ELR (cell line): Measurements from ENCODE around the gene TSC2.
"Not testable (repeated sequence)": the region's sequence is repeated elsewhere in the genome, so short reads cannot be mapped to it uniquely, and the experiment has no call there.

ENCODE experiments used
- DNase-seq: peaks from one replicate; pipeline ENCODE4 v3.0.0-alpha.2; 2015; ENCODE audit warnings: low read depth

The TSC2 gene

DNA sequence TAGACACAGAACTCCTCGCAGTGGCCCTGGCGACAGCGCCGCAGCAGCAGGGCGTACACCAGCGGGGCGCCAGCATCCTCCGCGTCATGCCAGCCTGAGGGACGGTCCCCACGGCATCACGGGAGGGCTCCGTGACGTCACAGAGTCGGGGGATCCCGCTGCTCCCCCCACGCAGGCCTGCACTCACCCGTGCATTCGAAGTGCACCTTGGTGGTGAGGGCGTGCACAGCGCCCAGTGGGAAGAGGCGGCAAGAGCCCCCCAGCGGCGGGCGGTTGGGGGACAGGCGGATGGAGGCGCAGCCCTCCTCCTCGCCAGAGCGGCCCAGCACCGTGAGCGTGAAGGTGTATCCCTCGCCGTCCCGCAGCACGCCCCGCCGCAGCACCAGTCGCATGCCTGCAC lies 58.4 kb downstream of the TSC2 start:
- not testable (repeated sequence) for DNase-seq

DNA sequence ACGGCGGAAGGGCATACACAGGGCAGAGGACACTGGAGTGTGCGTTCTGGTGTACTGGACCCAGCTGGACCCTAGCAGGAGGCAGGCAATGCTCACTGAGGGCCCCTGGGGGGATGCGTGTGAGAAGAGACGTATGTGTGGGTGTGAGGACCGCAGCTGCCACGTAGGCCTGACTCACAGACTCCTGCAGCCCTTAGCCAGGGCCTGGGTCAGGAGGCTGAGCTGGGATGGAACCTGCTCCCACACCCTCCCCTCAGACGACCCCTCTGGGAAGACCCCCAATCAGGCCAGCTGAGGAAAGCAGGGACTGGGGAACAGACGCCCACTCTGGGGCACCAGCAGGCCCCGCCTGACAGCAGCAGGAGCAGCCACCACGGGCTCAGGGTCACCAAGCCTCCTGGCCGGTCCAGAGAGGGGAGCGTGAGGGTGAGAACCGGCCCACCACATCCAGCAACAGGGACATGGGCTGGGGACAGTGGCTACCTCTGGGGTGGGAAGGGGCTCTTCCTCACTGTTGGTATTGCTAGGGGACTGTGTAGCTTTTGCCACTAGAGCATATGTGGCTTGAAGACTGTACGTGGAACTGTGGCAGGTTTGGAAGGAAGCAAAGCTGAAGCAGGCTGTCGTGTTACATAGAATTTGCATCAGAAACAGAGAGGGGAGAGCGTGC lies 59.5 kb downstream of the TSC2 start:
- peak; percentile 94 for DNase-seq

DNA sequence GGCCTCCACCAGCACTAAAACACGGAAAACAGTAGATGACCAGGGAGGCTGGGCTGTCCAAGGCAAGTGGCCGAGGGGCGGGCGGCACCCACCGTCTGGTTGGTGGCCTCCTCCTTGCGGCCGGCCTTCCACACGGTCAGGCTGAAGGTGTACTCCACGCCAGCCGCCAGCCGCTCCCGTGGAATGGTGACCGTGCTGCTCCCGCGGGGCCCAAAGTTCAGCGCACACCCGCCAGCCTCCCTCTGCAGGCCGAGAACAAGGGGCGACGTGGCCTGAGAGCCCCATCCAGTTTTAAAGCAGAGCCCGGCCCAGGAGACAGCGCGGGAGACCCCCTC lies 60.0 kb downstream of the TSC2 start:
- DNase-seq, result not testable (repeated sequence)

DNA sequence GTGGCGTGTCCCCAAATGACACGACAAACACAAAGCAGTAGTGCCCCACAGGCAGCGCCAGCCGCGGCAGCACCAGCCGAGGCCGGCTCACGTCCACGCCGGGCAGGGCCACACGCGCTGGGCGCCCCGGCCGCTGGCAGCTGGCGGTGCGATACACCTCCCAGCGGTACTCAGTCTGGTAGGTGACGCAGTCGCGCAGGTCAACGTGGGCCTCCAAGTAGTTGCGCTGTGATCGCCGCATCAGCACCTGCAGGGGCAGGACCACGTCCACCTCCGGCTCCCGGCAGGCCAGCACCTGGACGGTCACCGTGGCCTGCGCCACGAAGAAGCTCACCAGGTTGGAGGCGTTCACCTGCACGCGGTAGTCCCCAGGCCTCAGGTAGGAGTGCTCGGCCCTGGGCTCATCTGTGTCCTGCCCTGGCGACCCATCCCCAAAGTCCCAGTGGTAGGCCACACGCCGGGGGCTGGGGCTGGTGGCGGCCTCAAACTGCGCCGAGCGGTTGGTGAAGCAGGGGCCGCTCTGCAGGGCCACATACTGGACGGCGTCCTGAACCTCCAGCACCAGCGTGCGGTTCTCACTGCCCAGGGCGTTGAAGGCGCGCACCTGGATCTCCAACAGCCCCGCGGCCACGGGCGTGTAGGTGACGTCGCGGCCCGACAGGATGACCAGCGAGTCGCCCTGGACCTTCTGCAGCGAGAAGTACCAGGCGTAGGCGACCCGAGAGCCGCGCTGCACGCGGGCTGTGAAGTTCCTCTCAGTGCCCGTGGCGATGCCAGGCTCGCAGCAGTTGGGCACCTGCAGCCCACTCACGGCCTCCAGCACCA lies 60.9 kb downstream of the TSC2 start:
- DNase-seq, result not testable (repeated sequence)

DNA sequence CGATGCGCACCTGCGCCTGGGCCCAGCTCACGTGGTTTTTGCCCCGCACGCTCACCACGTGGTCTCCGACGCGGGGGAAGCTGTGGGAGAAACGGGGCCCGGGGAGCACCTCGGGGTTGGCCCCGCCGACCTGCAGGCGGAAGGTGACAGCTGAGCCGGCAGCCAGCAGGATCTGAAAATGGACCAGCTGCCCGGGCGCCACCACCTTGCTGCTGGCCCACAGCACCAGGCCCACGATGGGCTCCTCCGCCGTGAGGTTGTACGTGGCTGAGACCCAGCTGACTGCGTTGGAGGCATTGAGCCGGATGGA lies 61.4 kb downstream of the TSC2 start:
- not testable (repeated sequence) for DNase-seq

DNA sequence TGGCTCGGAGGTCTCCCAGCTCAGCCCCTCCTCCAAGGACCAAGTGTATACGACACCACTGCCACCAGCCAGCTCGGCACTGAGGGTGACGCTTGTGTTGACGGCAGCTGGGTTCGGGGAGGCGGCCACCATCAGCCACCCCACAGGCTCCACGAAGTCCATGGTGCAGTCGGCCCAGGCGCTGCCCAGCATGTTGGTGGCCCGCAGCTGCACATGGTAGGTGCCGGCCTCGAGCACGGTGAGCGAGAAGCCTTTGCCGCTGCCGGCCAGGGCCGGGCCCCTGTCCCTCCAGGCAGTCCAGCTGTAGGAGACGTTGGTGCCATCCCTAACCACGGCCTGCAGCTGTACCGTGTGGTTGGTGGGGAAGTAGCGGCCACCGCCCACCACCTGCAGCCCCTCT lies 62.1 kb downstream of the TSC2 start:
- DNase-seq, result not testable (repeated sequence)

DNA sequence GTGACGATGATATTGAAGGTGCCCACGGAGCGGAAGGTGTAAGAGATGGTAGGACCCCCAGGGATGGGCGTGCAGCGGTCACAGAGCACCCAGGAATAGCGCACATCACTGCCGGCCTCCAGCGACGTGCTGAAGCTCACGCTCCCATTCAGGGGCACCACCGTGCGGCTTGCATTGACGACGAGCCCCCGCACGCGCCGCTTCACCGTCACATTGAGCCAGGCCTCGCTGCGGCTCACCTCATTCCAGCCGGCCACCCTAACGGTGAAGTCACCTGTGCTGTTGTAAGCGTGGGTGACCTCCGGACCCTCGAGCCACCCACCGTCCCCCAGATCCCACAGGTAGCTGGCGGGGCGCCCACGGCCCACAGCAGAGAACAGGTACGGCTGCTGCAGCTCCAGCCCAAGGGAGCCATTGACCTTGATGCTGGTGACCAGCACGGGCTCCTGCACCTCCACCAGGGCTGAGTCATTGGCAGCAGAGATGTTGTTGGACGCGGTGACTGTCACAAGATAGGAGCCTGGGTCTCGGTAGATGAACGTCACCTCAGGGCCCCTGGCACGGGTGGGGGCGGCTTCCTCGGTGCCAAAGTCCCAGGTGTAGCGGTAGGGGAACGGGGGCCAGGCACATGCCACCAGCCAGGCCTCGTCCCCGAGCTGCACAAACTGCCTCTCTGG lies 62.7 kb downstream of the TSC2 start:
- not testable (repeated sequence) for DNase-seq

DNA sequence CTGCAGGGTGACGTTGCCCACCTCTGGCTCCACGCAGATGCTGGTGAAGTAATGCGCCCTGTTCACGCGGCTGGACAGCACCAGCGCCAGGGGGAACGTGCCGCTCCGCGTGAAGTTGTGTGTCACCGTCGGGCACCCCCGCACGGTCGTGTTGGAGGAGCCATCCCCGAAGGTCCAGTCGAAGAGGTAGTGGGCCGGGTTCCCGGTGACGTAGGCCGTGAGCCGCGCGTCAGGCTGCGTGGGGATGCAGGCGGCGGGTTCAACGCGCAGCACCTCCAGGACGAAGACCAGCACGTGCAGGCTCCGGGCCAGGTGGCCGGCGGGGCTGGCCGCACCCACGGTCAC lies 63.2 kb downstream of the TSC2 start:
- not testable (repeated sequence) for DNase-seq

DNA sequence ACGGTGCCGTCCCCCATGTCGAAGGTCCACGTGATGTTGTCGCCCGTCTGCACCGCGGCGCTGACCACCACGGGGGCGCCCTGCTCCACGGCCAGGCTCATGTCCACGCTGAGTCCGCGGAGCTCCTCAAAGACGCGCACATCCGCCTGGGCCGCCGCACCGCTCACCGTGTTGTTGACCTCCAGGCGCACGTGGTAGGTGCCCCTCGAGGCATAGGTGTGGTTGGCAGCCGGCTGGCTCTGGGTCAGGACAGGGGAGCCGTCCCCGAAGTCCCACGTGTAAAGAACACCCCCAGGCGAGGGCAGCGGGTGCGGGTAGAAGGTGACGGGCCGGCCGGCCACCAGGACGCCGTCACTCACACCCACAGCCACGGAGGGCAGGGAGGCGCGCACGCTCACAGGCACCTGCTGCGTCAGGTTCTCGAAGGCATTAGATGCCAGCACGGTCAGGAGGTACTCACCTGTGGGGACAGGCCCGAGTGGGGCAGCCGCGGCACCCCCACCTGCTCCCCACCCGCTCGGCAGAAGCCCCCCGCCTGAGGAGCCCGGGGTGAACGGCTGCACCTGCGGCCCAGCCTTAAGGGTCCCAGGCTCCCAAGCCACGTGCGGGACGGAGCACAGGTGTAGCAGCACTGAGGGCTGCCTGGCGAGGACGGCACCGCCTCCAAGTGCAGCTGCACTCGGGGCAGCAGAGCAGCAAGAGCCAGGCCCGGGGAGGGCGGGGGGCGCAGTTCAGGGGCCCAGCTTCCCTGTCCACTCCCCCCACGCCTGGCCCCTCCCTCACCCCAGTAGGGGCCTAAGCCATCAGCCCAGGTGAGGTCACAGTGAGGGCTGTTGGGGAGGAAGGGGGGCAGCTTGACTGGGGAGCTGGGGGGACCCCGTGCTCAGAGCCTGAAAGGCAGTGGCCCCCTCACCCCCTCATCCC lies 63.9 kb downstream of the TSC2 start:
- DNase-seq, result not testable (repeated sequence)

DNA sequence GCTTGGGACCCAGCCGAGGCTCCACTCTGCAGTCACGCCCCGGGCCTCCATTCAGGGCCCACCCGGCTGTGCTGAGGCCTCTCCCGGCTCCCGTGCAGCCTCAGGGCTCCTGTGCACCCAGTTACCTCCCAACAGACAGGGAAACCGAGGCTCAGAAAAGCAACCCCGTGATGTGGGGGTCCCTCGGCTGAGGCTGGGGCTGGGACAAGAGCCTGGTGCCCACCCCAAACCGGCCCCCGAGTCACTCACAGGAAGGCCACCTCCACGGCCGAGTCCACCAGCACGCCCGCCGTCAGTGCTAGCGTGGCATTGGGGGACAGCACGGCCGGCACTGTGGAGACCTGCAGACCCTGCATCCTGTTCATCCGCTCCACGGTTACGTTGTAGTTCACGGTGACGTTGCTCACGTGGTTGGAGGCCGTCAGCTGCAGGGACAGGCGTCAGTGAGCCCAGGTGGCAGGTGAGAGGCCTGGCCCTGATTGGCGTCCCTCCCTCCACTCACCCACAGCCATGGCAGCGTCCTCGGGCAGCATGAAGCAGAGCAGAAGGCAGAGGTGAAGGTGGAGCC lies 64.8 kb downstream of the TSC2 start:
- DNase-seq, result not testable (repeated sequence)

DNA sequence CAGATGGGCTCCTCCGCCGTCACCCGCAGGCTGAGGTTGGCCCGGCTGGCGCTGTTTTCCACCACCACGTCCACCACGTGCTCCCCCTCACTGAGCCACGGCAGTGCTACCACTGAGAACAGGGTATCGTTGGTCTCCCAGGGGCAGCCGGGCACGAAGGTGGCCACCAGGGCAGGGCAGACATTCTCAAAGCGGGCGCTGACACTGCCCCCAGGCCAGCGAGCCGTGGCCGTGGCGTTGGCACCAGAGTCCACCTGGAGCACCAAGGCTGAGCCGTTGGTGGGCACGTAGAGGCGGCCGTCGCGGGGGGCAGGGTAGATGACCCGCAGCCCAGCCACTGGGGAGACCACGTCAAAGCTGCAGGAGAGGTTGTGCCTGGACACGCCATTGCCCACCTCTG lies 66.4 kb downstream of the TSC2 start:
- DNase-seq, result not testable (repeated sequence)

DNA sequence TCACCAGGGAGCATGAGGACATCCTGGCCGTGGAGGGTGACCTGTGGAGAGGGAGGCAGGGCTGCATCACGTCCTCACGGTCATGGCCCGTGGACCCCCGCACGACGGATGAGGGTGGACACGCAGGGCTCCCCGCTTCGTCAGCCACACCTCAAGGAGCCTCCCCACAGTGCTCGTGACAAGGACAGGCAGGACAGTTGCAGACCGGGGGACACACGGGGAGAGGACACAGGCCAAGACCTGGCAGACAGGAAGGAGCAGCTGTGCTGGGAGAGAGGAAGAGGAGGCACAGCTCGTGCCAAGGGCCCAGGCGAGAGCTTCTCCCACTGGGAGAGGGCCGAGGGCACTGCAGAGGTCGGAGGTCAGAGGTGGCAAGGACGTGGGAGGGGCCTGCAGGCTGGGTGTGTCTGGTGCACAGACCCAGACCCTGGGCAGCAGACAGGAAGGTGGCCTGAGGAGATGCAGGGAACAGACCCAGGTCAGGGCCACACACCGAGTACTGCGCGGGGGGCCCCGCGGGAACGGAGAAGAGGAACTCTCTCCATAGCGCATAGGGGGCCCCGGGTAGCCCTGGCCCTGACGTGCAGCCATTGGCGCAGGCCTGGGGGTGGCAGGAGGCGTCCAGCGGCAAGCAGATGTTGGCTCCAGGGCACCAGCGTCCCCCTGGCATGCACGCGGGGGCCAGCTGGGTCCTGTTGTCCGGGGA lies 67.3 kb downstream of the TSC2 start:
- not testable (repeated sequence) for DNase-seq

DNA sequence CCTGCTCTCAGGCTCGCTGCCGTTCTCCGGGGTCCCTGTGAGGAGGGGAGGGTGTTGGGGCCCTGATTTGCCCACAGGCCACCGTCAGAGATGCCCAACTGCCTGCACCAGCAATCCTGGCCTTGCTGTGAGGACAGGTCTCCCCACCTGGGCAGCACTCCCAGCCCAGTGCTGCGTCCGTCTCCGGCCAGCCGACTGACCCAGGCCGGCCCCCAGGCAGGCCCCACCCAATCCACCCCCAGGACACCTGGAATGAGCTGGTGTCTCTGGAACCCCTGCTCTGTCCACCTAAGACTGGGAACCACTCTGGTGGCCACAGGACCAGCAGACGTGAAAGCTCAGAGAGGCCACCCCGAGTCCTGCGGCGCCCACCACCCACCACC lies 67.8 kb downstream of the TSC2 start:
- DNase-seq, result no peak

DNA sequence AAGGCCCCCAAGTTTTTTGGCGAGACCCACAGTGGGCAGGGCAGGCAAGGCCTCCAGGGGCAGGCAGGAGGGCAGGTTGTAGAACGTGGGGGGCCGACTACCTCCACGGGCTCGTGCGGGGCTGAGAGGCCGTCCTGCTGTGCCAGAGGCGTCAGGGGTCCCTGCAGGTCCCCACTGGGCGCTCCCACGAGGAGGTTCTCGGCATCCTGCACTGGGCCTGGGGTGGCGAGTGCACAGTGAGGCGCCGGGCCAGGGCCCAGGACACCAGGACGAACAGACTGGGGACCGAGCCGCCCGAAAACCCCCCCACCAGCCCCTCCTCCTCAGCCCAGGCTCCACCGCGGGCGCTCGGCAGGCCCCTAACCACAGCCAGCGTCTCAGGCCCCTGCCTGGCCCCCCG lies 68.6 kb downstream of the TSC2 start:
- DNase-seq, result not testable (repeated sequence)

DNA sequence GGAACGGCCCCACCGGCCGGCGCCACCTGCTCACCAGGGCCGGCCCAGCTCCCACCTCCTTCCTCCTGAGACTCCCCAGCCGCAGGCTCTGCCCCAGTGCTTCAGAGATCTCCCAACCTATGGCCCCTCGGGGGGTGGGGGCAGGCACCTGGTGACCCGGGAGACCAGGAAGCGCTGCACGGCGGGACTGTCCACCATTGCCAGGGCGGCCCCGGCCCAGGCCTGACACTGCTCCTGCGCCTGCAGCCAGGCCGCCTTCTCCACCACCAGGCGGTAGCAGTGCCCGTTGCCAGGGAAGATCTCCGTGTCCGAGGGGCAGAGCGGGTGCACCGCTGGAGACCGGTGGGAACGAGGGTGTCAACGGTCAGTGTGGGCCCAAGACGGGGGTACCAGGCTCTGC lies 69.6 kb downstream of the TSC2 start:
- DNase-seq, result not testable (repeated sequence)

DNA sequence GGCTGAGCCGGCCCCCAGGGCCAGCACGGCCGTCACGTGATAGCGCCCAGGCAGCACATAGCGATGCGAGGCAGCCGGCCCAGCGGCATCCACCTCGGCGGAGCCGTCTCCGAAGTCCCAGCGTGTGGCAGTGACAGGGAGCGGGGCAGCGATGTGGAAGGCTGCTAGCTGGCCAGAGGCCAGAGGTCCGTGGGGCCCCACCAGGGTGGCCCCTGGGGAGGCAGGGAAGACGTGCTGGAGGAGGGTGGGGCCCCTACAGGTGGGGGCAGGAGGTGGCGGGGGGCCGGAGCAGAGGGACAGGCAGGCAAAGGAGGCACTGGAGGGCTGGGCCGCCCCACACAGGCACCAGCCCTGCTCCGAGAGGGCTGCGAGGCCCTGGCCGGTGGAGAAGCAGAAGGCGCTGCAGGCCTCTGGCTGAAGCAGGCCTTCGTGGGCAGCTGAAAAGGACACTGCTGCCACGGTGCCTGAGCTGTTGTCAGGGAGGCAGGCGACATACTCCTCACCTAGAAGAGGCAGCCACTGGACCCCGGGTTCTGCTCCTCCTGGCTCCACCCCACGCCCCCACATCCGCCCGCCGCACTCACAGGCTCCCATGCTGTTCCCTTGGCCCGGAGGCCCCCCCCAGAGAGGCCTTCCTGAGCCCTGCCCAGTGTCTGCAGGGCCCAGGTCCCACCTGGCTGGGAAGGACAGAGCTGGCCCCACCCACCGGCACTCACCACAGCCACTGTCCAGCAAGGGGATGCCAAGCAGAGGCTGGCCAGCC lies 70.4 kb downstream of the TSC2 start:
- not testable (repeated sequence) for DNase-seq

DNA sequence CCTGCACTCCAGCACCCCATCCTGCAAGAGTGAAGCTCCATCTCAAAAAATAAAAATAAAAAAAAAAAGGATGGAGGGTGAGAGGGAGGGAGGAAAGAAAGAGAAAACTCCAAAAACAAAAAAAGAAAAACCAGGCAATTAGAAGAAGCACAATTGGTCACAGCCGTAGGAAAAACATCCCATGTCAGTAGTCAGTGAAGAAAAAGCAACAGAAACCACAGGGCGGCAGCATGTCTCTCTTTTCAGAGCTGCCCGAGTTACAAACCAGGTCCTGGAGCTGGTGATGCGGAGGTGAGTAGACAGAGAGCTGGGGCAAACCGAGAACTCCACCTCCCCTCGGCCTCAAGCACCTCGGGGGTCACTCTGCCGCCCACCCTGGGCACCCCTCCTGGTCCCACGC lies 73.5 kb downstream of the TSC2 start:
- DNase-seq, result peak; percentile 79

DNA sequence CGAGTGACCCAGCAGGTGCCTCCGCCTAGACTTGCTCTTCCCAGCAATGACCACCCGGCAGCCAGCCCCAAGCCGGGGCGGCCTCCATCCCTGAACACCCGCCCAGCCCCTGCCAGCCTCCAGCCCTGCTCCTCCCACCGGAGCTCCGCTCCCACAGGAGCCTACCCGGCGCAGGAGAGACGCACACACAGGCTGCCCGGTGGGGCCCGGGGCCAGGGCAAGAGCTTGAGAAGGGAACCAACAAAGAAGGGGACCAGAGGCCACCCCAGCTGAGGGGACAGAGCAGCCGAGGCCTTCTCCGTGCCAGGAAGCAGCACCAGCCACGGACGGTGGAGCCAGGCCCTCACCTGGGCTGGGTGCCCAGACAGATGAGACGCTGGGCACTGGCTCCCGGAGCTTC lies 74.1 kb downstream of the TSC2 start:
- DNase-seq, result no peak

DNA sequence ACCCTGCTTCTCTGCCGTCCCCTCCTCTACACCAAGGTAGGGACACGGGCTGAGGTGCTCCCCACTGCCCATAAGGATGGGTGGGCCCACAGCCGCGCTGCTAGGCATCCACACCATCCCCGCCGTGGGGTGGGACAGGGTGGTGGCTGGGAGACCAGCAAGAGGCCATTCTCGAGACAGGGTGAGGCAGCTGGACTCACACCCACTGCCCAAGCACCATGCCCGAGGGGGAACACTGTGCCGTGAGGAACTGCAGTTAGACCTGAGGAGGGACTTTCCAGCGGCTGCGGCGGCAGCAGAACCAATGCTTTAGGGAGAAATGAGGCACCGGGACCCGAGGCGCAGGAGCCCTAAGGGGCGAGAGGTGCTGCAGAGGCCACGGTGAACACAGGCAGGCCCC lies 74.6 kb downstream of the TSC2 start:
- no peak for DNase-seq

DNA sequence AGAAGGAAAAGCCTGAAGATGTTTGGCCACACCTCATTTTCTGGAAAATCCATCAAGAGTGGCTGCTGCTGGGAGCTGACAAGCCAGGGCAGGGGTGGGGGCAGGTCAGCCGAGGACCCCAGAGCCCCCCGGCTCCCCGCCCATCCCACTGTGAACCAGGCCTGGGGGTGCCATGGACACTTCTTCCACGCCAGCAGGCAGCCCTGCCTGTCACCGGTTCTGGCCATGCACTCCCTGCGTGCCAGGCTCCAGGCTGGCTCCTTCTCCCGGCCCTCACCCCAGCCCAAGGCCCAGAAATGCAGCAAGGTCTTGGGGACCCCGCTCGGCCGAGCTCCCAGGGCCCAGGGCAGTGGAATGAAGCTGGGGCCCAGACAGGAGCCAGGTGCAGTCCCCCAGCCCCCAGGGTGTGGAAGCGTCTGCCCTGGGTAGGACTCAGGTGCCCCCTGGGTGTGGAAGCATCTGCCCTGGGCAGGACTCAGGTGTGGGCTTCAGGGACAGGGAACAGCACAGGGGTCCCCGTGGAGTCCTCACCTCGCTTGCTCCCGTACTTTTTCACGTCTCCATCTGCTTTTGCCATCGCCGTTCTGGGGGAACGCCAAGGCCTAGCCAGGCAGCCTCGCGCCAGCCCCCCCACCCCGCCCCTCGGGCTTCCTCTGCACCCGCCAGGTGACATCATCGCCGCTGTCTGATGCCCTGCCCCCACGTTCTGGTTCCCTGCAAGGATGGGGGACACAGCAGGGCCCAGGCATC lies 75.3 kb downstream of the TSC2 start:
- not testable (repeated sequence) for DNase-seq
